ENCODE results near the gene GRHPR. TPM values are rescaled to one million over a fixed set of nuclear protein-coding genes. Genes with fewer than 3 reads are reported as not detected.
A peak's percentile ranks its signal among the peaks of the same experiment; 100 is the strongest.

GRHPR gene
- total RNA-seq, 6 experiments from 2014 or later: 159 to 424 (median 359) TPM

GRCh38 chr9:37420271-37421215 lies 2.0 kb upstream of the GRHPR start:
- Histone ChIP-seq H3K36me3 (peaks cover 0 to under 1% (median 0%) of the 10 kb centered on the region in 4 donors), H3K27ac (peak overlapping the region in 1 of 3 donors; percentile 91), H3K4me1 (peaks cover 0 to 72% (median 35%) of the 10 kb centered on the region in 4 donors), H3K4me3 (no peak overlapping the region), H3K27me3 (no peaks in the 10 kb centered on the region), H3K9me3 (no peaks in the 10 kb centered on the region)
- TF ChIP-seq, protein P1, sequence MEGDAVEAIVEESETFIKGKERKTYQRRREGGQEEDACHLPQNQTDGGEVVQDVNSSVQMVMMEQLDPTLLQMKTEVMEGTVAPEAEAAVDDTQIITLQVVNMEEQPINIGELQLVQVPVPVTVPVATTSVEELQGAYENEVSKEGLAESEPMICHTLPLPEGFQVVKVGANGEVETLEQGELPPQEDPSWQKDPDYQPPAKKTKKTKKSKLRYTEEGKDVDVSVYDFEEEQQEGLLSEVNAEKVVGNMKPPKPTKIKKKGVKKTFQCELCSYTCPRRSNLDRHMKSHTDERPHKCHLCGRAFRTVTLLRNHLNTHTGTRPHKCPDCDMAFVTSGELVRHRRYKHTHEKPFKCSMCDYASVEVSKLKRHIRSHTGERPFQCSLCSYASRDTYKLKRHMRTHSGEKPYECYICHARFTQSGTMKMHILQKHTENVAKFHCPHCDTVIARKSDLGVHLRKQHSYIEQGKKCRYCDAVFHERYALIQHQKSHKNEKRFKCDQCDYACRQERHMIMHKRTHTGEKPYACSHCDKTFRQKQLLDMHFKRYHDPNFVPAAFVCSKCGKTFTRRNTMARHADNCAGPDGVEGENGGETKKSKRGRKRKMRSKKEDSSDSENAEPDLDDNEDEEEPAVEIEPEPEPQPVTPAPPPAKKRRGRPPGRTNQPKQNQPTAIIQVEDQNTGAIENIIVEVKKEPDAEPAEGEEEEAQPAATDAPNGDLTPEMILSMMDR (IDR thresholded peaks at IDR 0.05): no peak
- no peak for TF ChIP-seq POLR2A (IDR thresholded peaks at IDR 0.05)
- intact Hi-C loops (cut with DNase I): no loop called here
- 82% methylated on average over 12 of the region's 12 CpGs for WGBS (ENCODE audit: insufficient coverage, low coverage, low lambda C conversion rate, missing lambda C conversion rate)
- ATAC-seq (no peak), DNase-seq (no peak)

- H3K27me3 ChIP-seq: no peaks in the 10 kb centered on the region
- peak; percentile 19 to 55 (median 48) for ATAC-seq
These were observed 595 bp upstream of the GRHPR start for GRCh38 chr9:37421914-37422288.

DNA sequence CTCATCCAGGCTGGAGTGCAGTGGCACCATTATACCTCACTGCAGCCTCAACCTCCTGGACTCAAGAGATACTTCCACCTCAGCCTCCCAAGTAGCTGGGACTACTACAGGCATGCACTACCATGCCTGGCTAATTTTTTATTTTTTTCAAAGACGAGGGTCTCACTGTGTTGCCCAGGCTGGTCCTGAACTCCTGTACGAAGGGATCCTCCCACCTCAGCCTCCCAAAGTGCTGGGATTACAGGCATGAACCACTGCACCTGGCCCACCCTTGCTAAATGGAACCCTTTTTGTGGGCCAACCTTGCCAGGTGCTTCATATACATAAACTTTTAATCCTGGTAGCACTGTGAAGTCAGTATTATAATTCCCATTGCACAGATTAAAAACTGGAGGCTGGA lies 1.0 kb downstream of the GRHPR start:
- Histone ChIP-seq H3K4me3 (peak overlapping the region; percentile 80 to 94 (median 93)), H3K36me3 (peaks cover 0 to 30% (median 14%) of the 10 kb centered on the region in 4 donors), H3K9me3 (no peaks in the 10 kb centered on the region), H3K27ac (peak overlapping the region; percentile 89 to 96 (median 91)), H3K27me3 (no peaks in the 10 kb centered on the region), H3K4me1 (peaks cover 0 to 74% (median 37%) of the 10 kb centered on the region in 4 donors)
- TF ChIP-seq, protein P1 (IDR thresholded peaks at IDR 0.05): no peak
- no peak for TF ChIP-seq POLR2A (IDR thresholded peaks at IDR 0.05)
- intact Hi-C loops (cut with DNase I): no loop called here
- ATAC-seq (no peak), DNase-seq (no peak)
- WGBS (ENCODE audit: insufficient coverage, low coverage, low lambda C conversion rate, missing lambda C conversion rate): 38% methylated on average over 2 of the region's 2 CpGs

More at GRCh38 chr9:37421914-37422288, 595 bp upstream of the GRHPR start:
- intact Hi-C loops (cut with DNase I): no loop called here
- TF ChIP-seq POLR2A (IDR thresholded peaks at IDR 0.05): no peak
- TF ChIP-seq, protein P1 (IDR thresholded peaks at IDR 0.05): no peak
- H3K4me1 ChIP-seq: peaks cover 0 to 71% (median 36%) of the 10 kb centered on the region in 4 donors
- H3K36me3 ChIP-seq: peaks cover 0 to 14% (median 6%) of the 10 kb centered on the region in 4 donors
- peak overlapping the region; percentile 80 to 94 (median 93) for H3K4me3 ChIP-seq
- no peaks in the 10 kb centered on the region for H3K9me3 ChIP-seq
- DNase-seq: peak; percentile 61 to 92 (median 87)
- H3K27ac ChIP-seq: peak overlapping the region; percentile 89 to 96 (median 91)
- WGBS (ENCODE audit: insufficient coverage, low coverage, low lambda C conversion rate, missing lambda C conversion rate): 49% methylated on average over 7 of the region's 8 CpGs

- no peaks in the 10 kb centered on the region for H3K9me3 ChIP-seq
- intact Hi-C loops (cut with DNase I): no loop called here
- H3K4me3 ChIP-seq: peak overlapping the region; percentile 80 to 94 (median 93)
- H3K36me3 ChIP-seq: peaks cover 0 to 38% (median 17%) of the 10 kb centered on the region in 4 donors
- DNase-seq: no peak
- peak; percentile 1 to 25 (median 10) for ATAC-seq
- peaks cover 0 to 74% (median 37%) of the 10 kb centered on the region in 4 donors for H3K4me1 ChIP-seq
- 8% methylated on average over 2 of the region's 8 CpGs for WGBS (ENCODE audit: insufficient coverage, low coverage, low lambda C conversion rate, missing lambda C conversion rate)
- TF ChIP-seq, protein P1 (IDR thresholded peaks at IDR 0.05): no peak
- peak; percentile 20 for TF ChIP-seq POLR2A (IDR thresholded peaks at IDR 0.05)
- no peaks in the 10 kb centered on the region for H3K27me3 ChIP-seq
- peak overlapping the region in 2 of 3 donors; percentile 89 to 91 for H3K27ac ChIP-seq
These were observed 1.7 kb downstream of the GRHPR start for GRCh38 chr9:37424204-37424685.

Measured in right lobe of liver (tissue), 6 donors.